IMR-90 (cell line): Measurements from ENCODE around the gene ZSCAN10. TPM values are rescaled to one million over a fixed set of nuclear protein-coding genes. Genes with fewer than 3 reads are reported as not detected.

Experiments
- ATAC-seq: fragments of 200-7000 bp; cut with Tn5 transposase; 2 replicates; pipeline ENCODE4 v1.9.1; 2020; ENCODE audit warnings: low read depth, mild to moderate bottlenecking, moderate library complexity
- BruUV-seq: library from RNA; stranded (reverse); fragments of 400-500 nt; replicated peaks from 2 replicates; lab custom pipeline; 2021; lab: Mats Ljungman, UMichigan
- CTCF ChIA-PET: fragments of 300-600 bp; formaldehyde crosslinking; extraction: SDS; loops from one replicate; lab custom pipeline; 2021; ENCODE audit warnings: antibody characterized with exemption; lab: Yijun Ruan, JAX
- POLR2A ChIA-PET: fragments of 300-600 bp; sonication (Branson Sonifier 250); formaldehyde crosslinking; loops from one replicate; lab custom pipeline; 2022; ENCODE audit warnings: antibody characterized with exemption; ENCODE audit not compliant: unreplicated experiment; lab: Charles Lee
- DNase-seq: peaks from one replicate; pipeline ENCODE4 v3.0.0; 2013
- H2AFZ ChIP-seq: replicated peaks from 2 replicates; pipeline ENCODE3; 2013; ENCODE audit warnings: low read length, mild to moderate bottlenecking; ENCODE audit not compliant: poor library complexity
- H2AK5ac ChIP-seq: 2 replicates; pipeline ENCODE4 v1.6.1; 2013; ENCODE audit warnings: low read depth, low read length, inconsistent platforms
- H2AK9ac ChIP-seq: replicated peaks from 2 replicates; pipeline ENCODE3; 2013; ENCODE audit warnings: mild to moderate bottlenecking, low read depth, low read length, moderate library complexity; ENCODE audit not compliant: poor library complexity
- H2BK120ac ChIP-seq: 2 replicates; pipeline ENCODE4 v1.6.1; 2013; ENCODE audit warnings: low read depth, low read length, inconsistent platforms
- H2BK15ac ChIP-seq: 3 replicates; pipeline ENCODE4 v1.6.1; 2013; ENCODE audit warnings: low read depth, low read length, inconsistent platforms
- H2BK20ac ChIP-seq: 2 replicates; pipeline ENCODE4 v1.6.1; 2013; ENCODE audit warnings: low read depth, mild to moderate bottlenecking, inconsistent platforms, low read length, moderate library complexity
- H2BK5ac ChIP-seq: 2 replicates; pipeline ENCODE4 v1.6.1; 2013; ENCODE audit warnings: mild to moderate bottlenecking, low read depth, low read length, inconsistent platforms; ENCODE audit not compliant: poor library complexity, severe bottlenecking
- H3K14ac ChIP-seq: replicated peaks from 2 replicates; pipeline ENCODE4 v1.6.1; 2013; ENCODE audit warnings: low read depth, low read length, inconsistent platforms
- H3K18ac ChIP-seq: 2 replicates; pipeline ENCODE4 v1.6.1; 2013; ENCODE audit warnings: low read depth, low read length, control low read depth
- H3K23ac ChIP-seq: 2 replicates; pipeline ENCODE4 v1.6.1; 2013; ENCODE audit warnings: low read depth, low read length, inconsistent platforms
- H3K27ac ChIP-seq: 2 replicates; pipeline ENCODE4 v1.5.1; 2013; ENCODE audit warnings: mild to moderate bottlenecking, control low read depth, low read length; ENCODE audit not compliant: insufficient read depth
- H3K27me3 ChIP-seq: 2 replicates; pipeline ENCODE4 v1.6.1; 2013; ENCODE audit warnings: low read length; ENCODE audit not compliant: control insufficient read depth, insufficient read depth
- H3K36me3 ChIP-seq: 2 replicates; pipeline ENCODE4 v1.6.1; 2013; ENCODE audit warnings: low read length, mixed read lengths; ENCODE audit not compliant: control insufficient read depth, insufficient read depth
- H3K4ac ChIP-seq: 2 replicates; pipeline ENCODE4 v1.6.1; 2013; ENCODE audit warnings: low read depth, low read length, inconsistent platforms
- H3K4me1 ChIP-seq: 2 replicates; pipeline ENCODE4 v1.6.1; 2013; ENCODE audit warnings: low read length, mixed read lengths; ENCODE audit not compliant: control insufficient read depth, insufficient read depth
- H3K4me2 ChIP-seq: 2 replicates; pipeline ENCODE4 v1.6.1; 2013; ENCODE audit warnings: low read depth, mild to moderate bottlenecking, control low read depth, low read length, moderate library complexity
- H3K4me3 ChIP-seq: 2 replicates; pipeline ENCODE4 v1.5.1; 2013; ENCODE audit warnings: low read depth, mild to moderate bottlenecking, control low read depth, low read length, moderate library complexity; ENCODE audit not compliant: insufficient read depth
- H3K56ac ChIP-seq: 2 replicates; pipeline ENCODE4 v1.6.1; 2013; ENCODE audit warnings: low read length, inconsistent platforms; ENCODE audit not compliant: insufficient read depth; ENCODE audit errors: extremely low read depth
- H3K79me1 ChIP-seq, 2 experiments: 2 replicates each; pipeline ENCODE4 v1.6.1; 2013; ENCODE audit warnings: low read length in 2 of 2, inconsistent platforms in 1 of 2, low read depth in 1 of 2
- H3K9ac ChIP-seq: 2 replicates; pipeline ENCODE4 v1.6.1; 2013; ENCODE audit warnings: low read depth, low read length, control low read depth
- H3K9me1 ChIP-seq: 2 replicates; pipeline ENCODE4 v1.6.1; 2013; ENCODE audit warnings: low read length, inconsistent platforms; ENCODE audit not compliant: insufficient read depth
- H3K9me3 ChIP-seq: 2 replicates; pipeline ENCODE4 v1.6.1; 2013; ENCODE audit warnings: low read length; ENCODE audit not compliant: control insufficient read depth, insufficient read depth
- H4K20me1 ChIP-seq: 2 replicates; pipeline ENCODE4 v1.6.1; 2013; ENCODE audit warnings: low read length, inconsistent platforms; ENCODE audit not compliant: insufficient read depth
- H4K5ac ChIP-seq: 2 replicates; pipeline ENCODE4 v1.6.1; 2013; ENCODE audit warnings: mild to moderate bottlenecking, low read depth, low read length, control low read depth
- H4K8ac ChIP-seq, 2 experiments: 2 replicates each; pipeline ENCODE4 v1.6.1; 2013; ENCODE audit warnings: low read depth in 2 of 2, low read length in 2 of 2, control low read depth in 1 of 2, inconsistent platforms in 1 of 2
- H4K91ac ChIP-seq: 2 replicates; pipeline ENCODE4 v1.6.1; 2013; ENCODE audit warnings: low read depth, low read length, inconsistent platforms; ENCODE audit not compliant: insufficient read depth
- CTCF ChIP-seq: conservative IDR thresholded peaks from 2 replicates; pipeline ENCODE4 v1.5.1; 2012; ENCODE audit warnings: mild to moderate bottlenecking, low read depth, low read length, improper control_type of control experiment
- MAZ ChIP-seq: IDR thresholded peaks from 2 replicates; pipeline ENCODE4 v1.6.1; 2012; ENCODE audit warnings: low read depth, mild to moderate bottlenecking, low read length, improper control_type of control experiment, moderate library complexity, borderline replicate concordance
- POLR2A ChIP-seq: IDR thresholded peaks from 2 replicates; pipeline ENCODE4 v1.6.1; 2012; ENCODE audit warnings: mild to moderate bottlenecking, low read depth, low read length
- RCOR1 ChIP-seq: IDR thresholded peaks from 2 replicates; pipeline ENCODE4 v1.6.1; 2012; ENCODE audit warnings: mild to moderate bottlenecking, low read length, improper control_type of control experiment; ENCODE audit not compliant: insufficient replicate concordance
- RFX5 ChIP-seq: IDR thresholded peaks from 2 replicates; pipeline ENCODE4 v1.8.0; 2012; ENCODE audit warnings: low read depth, mild to moderate bottlenecking, low read length, moderate library complexity
- WGBS, 2 experiments: methylation state at CpG; one replicate each; pipeline versions ENCODE4 v1.1.5 to v1.1.7; 2013; ENCODE audit warnings: missing lambda C conversion rate in 2 of 2; ENCODE audit not compliant: insufficient read length in 1 of 2; ENCODE audit errors: extremely low coverage in 2 of 2; 5-methylcytosine and 5-hydroxymethylcytosine counted together
- dilution Hi-C: fragments of 300-500 bp; cut with HindIII; formaldehyde crosslinking; loops from one replicate; pipeline ENCODE4 v1.14.3; 2018; ENCODE audit warnings: low sequenced_read_pairs; ENCODE audit not compliant: unreplicated experiment
- in situ Hi-C: fragments of 300-500 bp; cut with MboI; formaldehyde crosslinking; loops from 3 replicates; pipeline ENCODE4 v1.14.3; 2019; ENCODE audit warnings: low sequenced_read_pairs, inconsistent platforms, mixed read lengths
- intact Hi-C: fragments of 100-400 bp; cut with micrococcal nuclease; formaldehyde crosslinking; loops from 2 replicates; pipeline ENCODE4 v1.10.0; 2022
- polyA plus RNA-seq, 3 experiments: library from polyadenylated mRNA; depleted of rRNA; stranded (reverse); fragments of >200 nt; gene quantifications; 2 replicates each; pipeline ENCODE4 v1.2.3, GENCODE V29; 2012; ENCODE audit warnings: low replicate concordance in 1 of 3
- total RNA-seq: library from RNA; depleted of rRNA; stranded (reverse); fragments of >200 nt; gene quantifications from 2 replicates; pipeline ENCODE4 v1.2.3, GENCODE V29; 2012
- TF ChIP-seq, protein P1 (sequence below): fragments of 150-350 bp; IDR thresholded peaks from 2 replicates; pipeline ENCODE4 v1.6.1; 2016; ENCODE audit warnings: low read depth, mild to moderate bottlenecking, low read length, moderate library complexity, borderline replicate concordance

The ZSCAN10 gene
- total and polyA plus RNA-seq, 2 of the 4 experiments (the other 2 are of a cell fraction): not detected

DNA sequence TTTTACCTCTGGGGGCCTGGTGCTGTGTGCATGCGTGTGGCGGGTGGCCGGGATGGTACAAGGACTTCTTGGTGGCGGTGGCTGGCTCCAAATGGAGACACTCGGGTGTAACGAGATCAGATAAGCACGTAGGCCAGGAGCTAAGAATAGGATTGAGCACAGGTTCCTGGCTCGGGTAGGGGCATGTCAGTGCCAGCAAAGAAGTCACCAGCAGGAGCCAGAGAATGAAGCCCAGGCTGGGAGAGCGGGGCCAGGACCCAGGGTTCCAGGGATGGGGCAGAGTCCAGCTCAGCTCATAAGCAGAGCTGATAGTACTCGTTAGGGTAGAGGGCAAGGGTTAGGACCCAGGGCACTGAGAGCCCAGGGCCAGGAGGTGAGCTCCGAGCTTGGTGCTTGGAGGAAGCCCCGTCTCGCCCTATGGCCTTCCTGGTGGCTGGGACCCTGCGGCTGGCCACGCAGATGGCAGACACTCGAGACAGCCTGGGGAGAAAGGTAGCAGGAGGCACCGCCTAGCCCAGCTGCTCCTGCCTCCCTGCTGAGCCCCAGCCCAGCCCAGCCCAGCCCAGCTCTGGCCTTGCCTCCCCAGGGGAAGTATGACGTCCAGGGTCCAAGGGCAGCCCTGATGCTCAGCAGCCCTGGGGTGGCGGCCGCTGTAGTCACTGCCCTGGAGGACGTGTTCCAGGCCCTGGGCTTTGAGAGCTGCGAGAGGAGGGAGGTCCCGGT is 44.7 kb upstream of the ZSCAN10 start:
- no peak overlapping the region for H4K5ac ChIP-seq
- DNase-seq: no peak
- H4K91ac ChIP-seq: no peak overlapping the region
- H3K9me3 ChIP-seq: no peaks in the 10 kb centered on the region
- ChIA-PET CTCF (no interaction called here), POLR2A (no interaction called here)
- WGBS, 2 experiments: 83% methylated on average over 17 of the region's 23 CpGs; no CpG with 5 or more reads in 1 of the 2 experiments
- H3K4me1 ChIP-seq: peaks cover 3% of the 10 kb centered on the region
- H3K79me1 ChIP-seq: peaks cover 0 to 7% of the 10 kb centered on the region in 2 experiments; a peak in 2 of 4 replicates
- H3K23ac ChIP-seq: no peak overlapping the region
- H3K27me3 ChIP-seq: no peaks in the 10 kb centered on the region
- no peak overlapping the region for H2AFZ ChIP-seq
- no peak overlapping the region for H2BK120ac ChIP-seq
- no peak for ATAC-seq
- no peak overlapping the region for H4K8ac ChIP-seq
- H3K14ac ChIP-seq: no peak overlapping the region
- no peak overlapping the region for H2BK20ac ChIP-seq
- no peak for TF ChIP-seq RFX5
- TF ChIP-seq, protein P1, sequence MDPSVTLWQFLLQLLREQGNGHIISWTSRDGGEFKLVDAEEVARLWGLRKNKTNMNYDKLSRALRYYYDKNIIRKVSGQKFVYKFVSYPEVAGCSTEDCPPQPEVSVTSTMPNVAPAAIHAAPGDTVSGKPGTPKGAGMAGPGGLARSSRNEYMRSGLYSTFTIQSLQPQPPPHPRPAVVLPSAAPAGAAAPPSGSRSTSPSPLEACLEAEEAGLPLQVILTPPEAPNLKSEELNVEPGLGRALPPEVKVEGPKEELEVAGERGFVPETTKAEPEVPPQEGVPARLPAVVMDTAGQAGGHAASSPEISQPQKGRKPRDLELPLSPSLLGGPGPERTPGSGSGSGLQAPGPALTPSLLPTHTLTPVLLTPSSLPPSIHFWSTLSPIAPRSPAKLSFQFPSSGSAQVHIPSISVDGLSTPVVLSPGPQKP: no peak
- TF ChIP-seq POLR2A: no peak
- no peak for TF ChIP-seq RCOR1
- TF ChIP-seq MAZ: no peak
- no peak for TF ChIP-seq CTCF
- H3K4me3 ChIP-seq: no peak overlapping the region
- H3K9me1 ChIP-seq: 0 out of 2 replicates have a peak, but pooled peaks cover 3% of the 10 kb centered on the region
- no peak overlapping the region for H3K9ac ChIP-seq
- H4K20me1 ChIP-seq: no peaks in the 10 kb centered on the region
- no peak overlapping the region for H2AK9ac ChIP-seq
- no peak overlapping the region for H3K56ac ChIP-seq
- peaks cover 18% of the 10 kb centered on the region for H3K36me3 ChIP-seq
- intact Hi-C loops: no loop called here
- no peak overlapping the region for H3K27ac ChIP-seq
- no TSS peak for BruUV-seq
- no peak overlapping the region for H2BK5ac ChIP-seq
- H3K18ac ChIP-seq: no peak overlapping the region
- no peak overlapping the region for H2AK5ac ChIP-seq
- no peak overlapping the region for H3K4me2 ChIP-seq
- H2BK15ac ChIP-seq: no peak overlapping the region
- H3K4ac ChIP-seq: no peak overlapping the region
- in situ Hi-C loops: no loop called here
- dilution Hi-C loops: no loop called here
